8988T (cell line): ENCODE measurements around the gene IL17RA.

Experiments
- DNase-seq: peaks from one replicate; pipeline ENCODE4 v3.0.0; 2011

Gene IL17RA

GRCh38 chr22:17158568-17159503 is 74.0 kb downstream of the IL17RA start, which contains the start of gene HDHD5:
Gene HDHD5 (minus strand): TSS chr22:17159277. CDS start chr22:17159251, 26 bp downstream.
- DNase-seq = peak; percentile 73

- DNase-seq = no peak
Measured at GRCh38 chr22:17159504-17159951, 74.7 kb downstream of the IL17RA start.

GRCh38 chr22:17161991-17162390 is 77.2 kb downstream of the IL17RA start:
- no peak for DNase-seq

GRCh38 chr22:17162731-17163130 is 77.9 kb downstream of the IL17RA start:
- no peak for DNase-seq

- no peak for DNase-seq
Measured at GRCh38 chr22:17164392-17165024, 79.7 kb downstream of the IL17RA start.
